HG02943 (cell line): Measurements from ENCODE around the gene CFAP141.
"Not testable (repeated sequence)": the region's sequence is repeated elsewhere in the genome, so short reads cannot be mapped to it uniquely, and the experiment has no call there.

Experiments
- ATAC-seq: cut with Tn5 transposase; IDR thresholded peaks from one replicate; pipeline ENCODE4 v1.9.1; 2021; ENCODE audit warnings: mild to moderate bottlenecking, low read depth, moderate library complexity; ENCODE audit not compliant: unreplicated experiment

The CFAP141 gene

GRCh38 chr1:154208677-154209388, 2.7 kb upstream of the CFAP141 start:
- no peak for ATAC-seq

GRCh38 chr1:154207262-154207661, 1.1 kb upstream of the CFAP141 start:
- ATAC-seq = no peak

- not testable (repeated sequence) for ATAC-seq
Measured at GRCh38 chr1:154205778-154206177, 355 bp downstream of the CFAP141 start.

- no peak for ATAC-seq
Measured at GRCh38 chr1:154199563-154199879, 6.6 kb downstream of the CFAP141 start.

- no peak for ATAC-seq
Measured at GRCh38 chr1:154198756-154199562, 7.2 kb downstream of the CFAP141 start.

GRCh38 chr1:154193821-154194220, 12.3 kb downstream of the CFAP141 start:
- no peak for ATAC-seq

GRCh38 chr1:154192476-154192875, 13.7 kb downstream of the CFAP141 start:
- no peak for ATAC-seq

- no peak for ATAC-seq
Measured at GRCh38 chr1:154191990-154192461, 14.1 kb downstream of the CFAP141 start, which contains the start of gene TPM3. Gene TPM3 (minus strand): TSS chr1:154192100. CDS start chr1:154192018, 82 bp downstream.

- no peak for ATAC-seq
Measured at GRCh38 chr1:154190550-154190949, 15.6 kb downstream of the CFAP141 start.

- ATAC-seq = no peak
Measured at GRCh38 chr1:154186852-154187501, 19.2 kb downstream of the CFAP141 start.

GRCh38 chr1:154186177-154186576, 20.0 kb downstream of the CFAP141 start:
- no peak for ATAC-seq

- ATAC-seq = peak; percentile 55
Measured at GRCh38 chr1:154183046-154183915, 22.9 kb downstream of the CFAP141 start.

- peak; percentile 45 for ATAC-seq
Measured at GRCh38 chr1:154182344-154183045, 23.6 kb downstream of the CFAP141 start.

- ATAC-seq = no peak
Measured at GRCh38 chr1:154181944-154182343, 24.2 kb downstream of the CFAP141 start.

- peak; percentile 38 for ATAC-seq
Measured at GRCh38 chr1:154179946-154180687, 26.0 kb downstream of the CFAP141 start.

- no peak for ATAC-seq
Measured at GRCh38 chr1:154178911-154179811, 27.0 kb downstream of the CFAP141 start.

- ATAC-seq = no peak
Measured at GRCh38 chr1:154178013-154178412, 28.1 kb downstream of the CFAP141 start.

GRCh38 chr1:154176337-154176736, 29.8 kb downstream of the CFAP141 start:
- no peak for ATAC-seq
